Vagina (tissue), 2 donors: Measurements from ENCODE around the gene ZNF155. TPM values are rescaled to one million over a fixed set of nuclear protein-coding genes. Genes with fewer than 3 reads are reported as not detected.
A peak's percentile ranks its signal among the peaks of the same experiment; 100 is the strongest.

ENCODE experiments used
- DNase-seq, 2 donors: peaks; one replicate each; pipeline ENCODE4 v3.0.0-alpha.2; 2017; ENCODE audit errors: extremely low spot score in 2 of 2
- H3K27ac ChIP-seq: fragments of 200-600 bp; sonication (generic); one replicate; pipeline ENCODE4 v1.5.1; 2019
- H3K27me3 ChIP-seq: fragments of 200-600 bp; sonication (generic); one replicate; pipeline ENCODE4 v1.5.1; 2019
- H3K36me3 ChIP-seq, 2 donors: fragments of 200-600 bp; sonication (generic); one replicate each; pipeline ENCODE4 v1.5.1; 2017 to 2019
- H3K4me1 ChIP-seq: fragments of 200-600 bp; sonication (generic); one replicate; pipeline ENCODE4 v1.5.1; 2019
- H3K4me3 ChIP-seq, 2 donors: fragments of 200-600 bp; sonication (generic); 1 replicate in 1 of 2; 2 replicates in 1 of 2; pipeline ENCODE4 v1.5.1; 2016 to 2019
- H3K9me3 ChIP-seq: fragments of 200-600 bp; sonication (generic); one replicate; pipeline ENCODE4 v1.5.1; 2019
- CTCF ChIP-seq, 3 experiments: fragments of 450-650 bp in 2 of 3; fragments of 200-600 bp in 1 of 3; sonication (generic) in 1 of 3; IDR thresholded peaks; one replicate each; pipeline ENCODE4 v1.5.1; 2017 to 2019; ENCODE audit warnings: antibody characterized with exemption in 3 of 3, mild to moderate bottlenecking in 2 of 3, moderate library complexity in 2 of 3
- POLR2A ChIP-seq, 2 donors: fragments of 450-650 bp; IDR thresholded peaks; one replicate each; pipeline ENCODE4 v1.6.1; 2017; ENCODE audit warnings: antibody characterized with exemption in 2 of 2, mild to moderate bottlenecking in 2 of 2, moderate library complexity in 2 of 2
- POLR2AphosphoS5 ChIP-seq, 2 donors: sonication (generic); formaldehyde crosslinking; IDR thresholded peaks; one replicate each; pipeline ENCODE4 v1.9.0; 2017; ENCODE audit warnings: antibody characterized with exemption in 2 of 2, mild to moderate bottlenecking in 2 of 2, low read depth in 1 of 2; ENCODE audit not compliant: insufficient read depth in 1 of 2
- intact Hi-C: fragments of 100-400 bp; cut with DNase I; formaldehyde crosslinking; loops from one replicate; pipeline ENCODE4 v1.15.1; 2023
- total RNA-seq: library from RNA; depleted of rRNA; stranded (reverse); fragments of >200 nt; gene quantifications from one replicate; pipeline ENCODE4 v1.2.3, GENCODE V29; 2016

The ZNF155 gene
- total RNA-seq, 1 donor from 2014 or later: 8.3 TPM

GRCh38 chr19:43957891-43958290, 26.1 kb upstream of the ZNF155 start:
- intact Hi-C loops: no loop called here
- no peak for DNase-seq
- TF ChIP-seq CTCF (IDR thresholded peaks at IDR 0.05) (no peak), POLR2A (IDR thresholded peaks at IDR 0.05) (no peak), POLR2AphosphoS5 (IDR thresholded peaks at IDR 0.05; ENCODE audit: insufficient read depth in 1 of 2, low read depth in 1 of 2) (no peak)
- Histone ChIP-seq H3K4me1 (no peaks in the 10 kb centered on the region), H3K27ac (no peak overlapping the region), H3K9me3 (peaks cover 40% of the 10 kb centered on the region), H3K4me3 (no peak overlapping the region), H3K27me3 (no peaks in the 10 kb centered on the region), H3K36me3 (peaks cover 0 to 43% of the 10 kb centered on the region in 2 donors)

- H3K4me1 ChIP-seq: no peaks in the 10 kb centered on the region
- no peaks in the 10 kb centered on the region for H3K27me3 ChIP-seq
- H3K9me3 ChIP-seq: peaks cover 42% of the 10 kb centered on the region
- H3K36me3 ChIP-seq: peaks cover 7 to 56% of the 10 kb centered on the region in 2 donors
- intact Hi-C loops: no loop called here
- TF ChIP-seq CTCF (IDR thresholded peaks at IDR 0.05) (no peak), POLR2A (IDR thresholded peaks at IDR 0.05) (no peak), POLR2AphosphoS5 (IDR thresholded peaks at IDR 0.05; ENCODE audit: insufficient read depth in 1 of 2, low read depth in 1 of 2) (no peak)
- no peak overlapping the region for H3K4me3 ChIP-seq
- no peak overlapping the region for H3K27ac ChIP-seq
- no peak for DNase-seq
These were observed 23.6 kb upstream of the ZNF155 start for GRCh38 chr19:43960411-43960810.

GRCh38 chr19:43966079-43966694, 17.8 kb upstream of the ZNF155 start:
- Histone ChIP-seq H3K4me3 (no peak overlapping the region), H3K36me3 (peaks cover 16 to 90% of the 10 kb centered on the region in 2 donors), H3K9me3 (peaks cover 72% of the 10 kb centered on the region), H3K4me1 (no peaks in the 10 kb centered on the region), H3K27me3 (no peaks in the 10 kb centered on the region), H3K27ac (no peak overlapping the region)
- intact Hi-C loops: no loop called here
- TF ChIP-seq CTCF (IDR thresholded peaks at IDR 0.05): no peak
- TF ChIP-seq POLR2AphosphoS5 (IDR thresholded peaks at IDR 0.05; ENCODE audit: insufficient read depth in 1 of 2, low read depth in 1 of 2): no peak
- no peak for TF ChIP-seq POLR2A (IDR thresholded peaks at IDR 0.05)
- no peak for DNase-seq

- Histone ChIP-seq H3K27me3 (no peaks in the 10 kb centered on the region), H3K27ac (no peak overlapping the region), H3K36me3 (peaks cover 0 to 4% of the 10 kb centered on the region in 2 donors), H3K4me1 (no peaks in the 10 kb centered on the region), H3K9me3 (peaks cover 46% of the 10 kb centered on the region), H3K4me3 (no peak overlapping the region)
- no peak for DNase-seq
- TF ChIP-seq POLR2A (IDR thresholded peaks at IDR 0.05) (no peak), POLR2AphosphoS5 (IDR thresholded peaks at IDR 0.05; ENCODE audit: insufficient read depth in 1 of 2, low read depth in 1 of 2) (no peak), CTCF (IDR thresholded peaks at IDR 0.05) (no peak)
- intact Hi-C loops: no loop called here
These were observed 7.3 kb upstream of the ZNF155 start for GRCh38 chr19:43976732-43977131.

- TF ChIP-seq POLR2A (IDR thresholded peaks at IDR 0.05) (no peak), CTCF (IDR thresholded peaks at IDR 0.05) (no peak), POLR2AphosphoS5 (IDR thresholded peaks at IDR 0.05; ENCODE audit: insufficient read depth in 1 of 2, low read depth in 1 of 2) (no peak)
- H3K27me3 ChIP-seq: no peaks in the 10 kb centered on the region
- peaks cover 8% of the 10 kb centered on the region for H3K4me1 ChIP-seq
- H3K4me3 ChIP-seq: peak overlapping the region; percentile 69 to 74
- H3K36me3 ChIP-seq: peaks cover 0 to 20% of the 10 kb centered on the region in 2 donors
- no peak overlapping the region for H3K27ac ChIP-seq
- intact Hi-C loops: no loop called here
- no peak for DNase-seq
- H3K9me3 ChIP-seq: no peaks in the 10 kb centered on the region
These were observed 460 bp upstream of the ZNF155 start for GRCh38 chr19:43983544-43983911.
